ENCODE measurements around the gene TMSB4X.

Gene TMSB4X

DNA sequence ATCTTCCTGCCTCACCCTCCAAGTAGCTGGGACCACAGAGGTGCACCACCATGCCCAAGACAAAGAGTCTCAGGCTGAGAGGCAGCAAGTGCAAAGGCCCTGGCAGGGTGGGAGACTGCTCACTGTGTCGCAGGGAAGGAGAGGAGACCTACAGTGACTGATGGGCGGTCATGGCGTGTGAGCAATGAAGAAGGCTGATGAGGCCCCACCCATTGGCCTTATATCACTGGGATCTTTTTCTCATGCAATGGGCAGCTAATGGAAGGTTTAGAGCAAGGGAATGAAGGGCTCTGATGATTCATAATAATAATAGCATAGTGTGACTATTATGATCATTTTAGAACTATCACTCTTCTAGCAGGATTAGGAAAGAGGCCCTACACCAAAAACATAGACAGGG lies 48.7 kb downstream of the TMSB4X start:
- DNase-seq (ENCODE audit: extremely low read depth, insufficient read length), result no peak
- H3K36me3 ChIP-seq (ENCODE audit: control insufficient read depth, insufficient read depth, low read length), result no peaks in the 10 kb centered on the region
- no peak overlapping the region for H3K4me3 ChIP-seq (replicated peaks; ENCODE audit: low read depth, low read length)
- TF ChIP-seq, protein P1, sequence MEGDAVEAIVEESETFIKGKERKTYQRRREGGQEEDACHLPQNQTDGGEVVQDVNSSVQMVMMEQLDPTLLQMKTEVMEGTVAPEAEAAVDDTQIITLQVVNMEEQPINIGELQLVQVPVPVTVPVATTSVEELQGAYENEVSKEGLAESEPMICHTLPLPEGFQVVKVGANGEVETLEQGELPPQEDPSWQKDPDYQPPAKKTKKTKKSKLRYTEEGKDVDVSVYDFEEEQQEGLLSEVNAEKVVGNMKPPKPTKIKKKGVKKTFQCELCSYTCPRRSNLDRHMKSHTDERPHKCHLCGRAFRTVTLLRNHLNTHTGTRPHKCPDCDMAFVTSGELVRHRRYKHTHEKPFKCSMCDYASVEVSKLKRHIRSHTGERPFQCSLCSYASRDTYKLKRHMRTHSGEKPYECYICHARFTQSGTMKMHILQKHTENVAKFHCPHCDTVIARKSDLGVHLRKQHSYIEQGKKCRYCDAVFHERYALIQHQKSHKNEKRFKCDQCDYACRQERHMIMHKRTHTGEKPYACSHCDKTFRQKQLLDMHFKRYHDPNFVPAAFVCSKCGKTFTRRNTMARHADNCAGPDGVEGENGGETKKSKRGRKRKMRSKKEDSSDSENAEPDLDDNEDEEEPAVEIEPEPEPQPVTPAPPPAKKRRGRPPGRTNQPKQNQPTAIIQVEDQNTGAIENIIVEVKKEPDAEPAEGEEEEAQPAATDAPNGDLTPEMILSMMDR (IDR thresholded peaks at IDR 0.05; ENCODE audit: insufficient read depth, low read length, poor library complexity, severe bottlenecking), result no peak
- no peaks in the 10 kb centered on the region for H3K27me3 ChIP-seq (replicated peaks; ENCODE audit: control insufficient read depth, insufficient read depth, low read length)

DNA sequence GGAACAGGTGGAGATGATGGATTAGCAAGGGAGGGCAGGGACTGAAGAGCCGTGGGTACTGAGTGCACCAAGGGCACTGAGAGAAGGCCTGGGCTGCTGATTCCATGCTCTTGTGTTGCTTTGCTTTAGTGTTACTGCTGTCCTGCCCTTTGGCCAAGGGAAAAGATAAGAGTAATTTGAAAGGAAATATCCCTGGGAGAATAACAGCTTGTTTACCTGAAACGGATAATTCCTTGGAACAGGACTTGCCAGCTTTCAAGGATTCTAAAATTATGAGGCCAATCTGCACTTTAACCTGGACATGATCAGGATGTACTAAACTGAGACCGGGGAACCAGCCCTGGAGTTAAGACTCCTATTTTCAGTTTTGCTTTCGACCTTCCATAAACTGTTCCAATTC lies 49.1 kb downstream of the TMSB4X start:
- H3K4me3 ChIP-seq (replicated peaks; ENCODE audit: low read depth, low read length), result no peak overlapping the region
- TF ChIP-seq, protein P1 (IDR thresholded peaks at IDR 0.05; ENCODE audit: insufficient read depth, low read length, poor library complexity, severe bottlenecking), result no peak
- H3K36me3 ChIP-seq (ENCODE audit: control insufficient read depth, insufficient read depth, low read length), result no peaks in the 10 kb centered on the region
- no peaks in the 10 kb centered on the region for H3K27me3 ChIP-seq (replicated peaks; ENCODE audit: control insufficient read depth, insufficient read depth, low read length)
- DNase-seq (ENCODE audit: extremely low read depth, insufficient read length), result no peak

DNA sequence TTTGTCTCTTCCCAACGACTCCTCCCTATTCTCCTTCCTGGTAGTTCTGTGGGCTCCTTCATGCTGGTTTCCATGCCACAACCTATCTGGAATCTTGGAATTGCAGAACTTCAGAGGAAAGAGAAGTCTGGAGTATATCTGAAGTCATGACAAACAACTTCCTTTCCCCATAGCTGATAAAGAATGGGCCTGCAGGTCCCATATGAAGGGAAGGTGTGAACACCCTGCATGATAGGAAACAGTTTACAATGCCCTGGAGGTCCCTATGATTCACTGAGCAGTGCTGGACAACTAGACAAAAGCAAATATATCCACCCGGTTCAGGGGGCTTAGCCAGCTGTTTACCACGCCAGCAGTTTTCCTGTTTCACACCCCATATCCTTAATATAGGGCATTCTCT lies 50.1 kb downstream of the TMSB4X start:
- Histone ChIP-seq H3K4me3 (replicated peaks; ENCODE audit: low read depth, low read length) (no peak overlapping the region), H3K36me3 (ENCODE audit: control insufficient read depth, insufficient read depth, low read length) (no peaks in the 10 kb centered on the region), H3K27me3 (replicated peaks; ENCODE audit: control insufficient read depth, insufficient read depth, low read length) (no peaks in the 10 kb centered on the region)
- DNase-seq (ENCODE audit: extremely low read depth, insufficient read length), result no peak
- TF ChIP-seq, protein P1 (IDR thresholded peaks at IDR 0.05; ENCODE audit: insufficient read depth, low read length, poor library complexity, severe bottlenecking), result no peak

All from GM06990 (cell line).